Retina (tissue), 1 donor: ENCODE results near the gene PYURF.
A peak's percentile ranks its signal among the peaks of the same experiment; 100 is the strongest.
"Not testable (repeated sequence)": the region's sequence is repeated elsewhere in the genome, so short reads cannot be mapped to it uniquely, and the experiment has no call there.

Experiments used
- DNase-seq: peaks from one replicate; pipeline ENCODE4 v3.0.0-alpha.2; 2016

PYURF gene, protein sequence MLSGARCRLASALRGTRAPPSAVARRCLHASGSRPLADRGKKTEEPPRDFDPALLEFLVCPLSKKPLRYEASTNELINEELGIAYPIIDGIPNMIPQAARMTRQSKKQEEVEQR

DNA sequence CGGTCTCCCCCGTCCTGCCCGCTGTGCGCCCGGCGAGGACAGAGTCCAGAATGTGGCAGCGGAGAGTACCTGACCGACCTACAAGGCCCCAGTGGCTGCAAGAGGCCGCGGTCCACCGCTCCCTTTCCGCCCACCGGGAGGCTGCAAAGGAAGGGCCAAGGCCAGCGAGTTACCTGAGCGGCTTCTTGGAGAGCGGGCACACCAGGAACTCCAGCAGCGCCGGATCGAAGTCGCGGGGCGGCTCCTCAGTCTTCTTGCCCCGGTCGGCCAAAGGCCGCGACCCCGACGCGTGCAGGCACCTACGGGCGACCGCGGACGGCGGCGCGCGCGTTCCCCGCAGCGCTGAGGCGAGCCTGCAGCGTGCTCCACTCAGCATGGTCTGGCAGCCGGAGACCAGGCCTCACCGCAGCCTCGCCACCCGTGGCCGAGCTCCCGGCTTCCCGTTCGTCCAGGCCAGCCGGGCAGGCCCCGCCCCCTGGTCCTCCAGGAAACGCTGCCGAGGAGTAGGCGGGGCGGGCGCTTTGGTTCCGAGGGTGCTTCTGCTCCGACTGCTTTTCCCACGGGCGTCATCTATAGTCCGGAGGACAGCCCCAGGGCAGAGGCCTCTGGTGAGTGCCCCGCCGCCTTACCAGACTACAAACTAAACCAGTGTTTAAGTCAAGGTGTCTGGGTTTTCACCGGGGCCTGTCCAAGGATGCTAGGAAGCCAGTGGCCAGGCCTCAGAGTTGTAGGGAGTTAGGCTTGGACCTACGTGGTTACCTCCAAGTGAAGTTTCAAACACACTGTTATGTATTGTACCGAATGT lies at the start of gene PYURF:
Gene PYURF, minus strand, starts transcription at position 452 of the 805 bp plus-strand sequence. Its CDS starts 76 bp downstream, at position 376.
- DNase-seq: peak; percentile 97

DNA sequence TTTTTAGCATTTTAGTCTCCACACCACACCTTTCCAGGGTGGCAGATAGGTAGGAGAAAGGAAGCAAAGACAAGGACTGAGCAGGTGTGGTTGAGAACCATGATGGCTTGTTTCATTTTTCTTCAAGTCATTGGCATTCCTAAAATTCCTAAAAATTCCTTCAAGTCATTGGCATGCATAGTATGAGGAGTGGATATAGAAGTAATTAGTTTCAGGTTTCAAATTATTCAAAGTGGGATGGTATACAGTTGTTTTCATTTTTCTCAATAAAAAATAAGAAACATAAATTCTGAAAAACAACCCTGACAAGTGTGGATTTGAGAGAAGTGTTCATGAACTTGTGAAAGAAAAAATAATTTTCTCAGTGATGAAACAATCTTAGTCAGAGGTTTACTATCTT lies 46.4 kb upstream of the PYURF start:
- DNase-seq: no peak

DNA sequence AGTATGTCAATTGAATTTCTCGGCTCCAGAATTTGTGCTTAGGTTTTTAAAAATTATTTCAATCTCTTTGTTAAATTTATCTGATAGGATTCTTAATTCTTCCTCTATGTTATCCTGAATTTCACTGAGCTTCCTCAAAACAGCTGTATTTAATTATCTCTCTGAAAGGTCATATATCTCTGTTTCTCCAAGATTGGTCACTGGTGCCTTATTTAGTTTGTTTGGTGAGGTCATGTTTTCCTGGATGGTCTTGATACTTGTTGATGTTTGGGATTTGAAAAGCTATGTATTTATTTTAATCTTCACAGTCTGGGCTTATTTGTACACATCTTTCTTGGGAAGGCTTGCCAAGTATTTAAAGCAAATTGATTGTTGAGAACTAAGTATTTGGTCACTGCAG lies 44.0 kb upstream of the PYURF start:
- DNase-seq: no peak

DNA sequence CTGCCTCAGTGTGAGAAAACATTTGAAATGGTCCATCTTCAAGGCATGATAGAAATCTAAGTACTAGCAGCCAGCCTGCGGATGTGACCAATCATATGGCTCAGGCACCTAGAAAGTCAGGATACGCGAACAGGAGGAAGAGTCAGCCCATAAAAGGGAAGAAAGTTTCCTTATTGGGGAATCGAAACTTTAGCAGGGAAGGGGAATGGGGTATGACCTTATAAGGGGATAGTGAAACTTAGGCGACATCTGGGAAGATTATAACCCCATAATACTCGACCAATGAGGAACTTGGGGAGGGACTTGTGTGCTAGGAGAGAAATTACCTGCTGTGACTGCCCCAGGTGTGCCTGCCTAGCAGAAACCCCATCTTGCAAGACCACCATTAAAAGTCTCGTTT lies 26.2 kb upstream of the PYURF start:
- no peak for DNase-seq

DNA sequence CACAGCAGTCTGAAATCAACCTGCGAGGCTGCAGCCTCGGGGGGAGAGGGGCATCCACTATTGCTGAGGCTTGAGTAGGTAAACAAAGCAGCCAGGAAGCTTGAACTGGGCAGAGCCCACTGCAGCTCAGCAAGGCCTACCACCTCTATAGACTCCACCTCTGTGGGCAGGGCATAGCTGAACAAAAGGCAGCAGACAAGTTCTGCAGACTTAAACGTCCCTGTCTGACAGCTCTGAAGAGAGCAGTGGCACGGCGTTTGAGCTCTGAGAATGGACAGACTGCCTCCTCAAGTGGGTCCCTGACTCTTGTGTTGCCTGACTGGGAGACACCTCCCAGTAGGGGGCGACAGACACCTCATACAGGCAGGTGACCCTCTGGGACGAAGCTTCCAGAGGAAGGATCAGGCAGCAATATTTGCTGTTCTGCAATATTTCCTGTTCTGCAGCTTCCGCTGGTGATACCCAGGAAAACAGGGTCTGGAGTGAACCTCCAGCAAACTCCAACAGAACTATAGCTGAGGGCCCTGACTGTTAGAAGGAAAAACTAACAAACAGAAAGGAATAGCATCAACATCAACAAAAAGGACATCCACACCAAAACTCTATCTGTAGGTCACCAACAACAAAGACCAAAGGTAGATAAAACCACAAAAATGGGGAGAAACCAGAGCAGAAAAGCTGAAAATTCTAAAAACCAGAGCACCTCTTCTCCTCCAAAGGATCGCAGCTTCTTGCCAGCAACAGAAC lies 15.9 kb upstream of the PYURF start:
- DNase-seq: not testable (repeated sequence)

DNA sequence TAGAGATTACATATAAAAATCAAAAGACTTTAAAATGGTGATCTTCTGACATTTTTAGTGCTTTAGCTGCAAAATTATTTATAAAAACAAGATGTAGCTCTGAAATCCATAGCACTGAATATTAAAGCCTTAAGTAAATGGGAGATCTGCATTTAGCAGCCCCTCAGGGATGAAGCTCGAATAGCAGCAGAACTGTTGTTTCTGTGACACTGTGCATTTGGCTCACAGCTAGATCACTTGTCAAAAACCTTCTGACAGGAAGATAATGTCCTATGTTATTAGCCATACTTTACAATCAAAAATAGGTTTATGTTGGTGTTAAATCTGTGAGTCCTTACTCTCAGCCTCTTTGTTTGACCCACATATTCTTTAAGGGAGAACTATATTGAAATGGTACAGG lies 14.1 kb upstream of the PYURF start:
- DNase-seq: no peak

DNA sequence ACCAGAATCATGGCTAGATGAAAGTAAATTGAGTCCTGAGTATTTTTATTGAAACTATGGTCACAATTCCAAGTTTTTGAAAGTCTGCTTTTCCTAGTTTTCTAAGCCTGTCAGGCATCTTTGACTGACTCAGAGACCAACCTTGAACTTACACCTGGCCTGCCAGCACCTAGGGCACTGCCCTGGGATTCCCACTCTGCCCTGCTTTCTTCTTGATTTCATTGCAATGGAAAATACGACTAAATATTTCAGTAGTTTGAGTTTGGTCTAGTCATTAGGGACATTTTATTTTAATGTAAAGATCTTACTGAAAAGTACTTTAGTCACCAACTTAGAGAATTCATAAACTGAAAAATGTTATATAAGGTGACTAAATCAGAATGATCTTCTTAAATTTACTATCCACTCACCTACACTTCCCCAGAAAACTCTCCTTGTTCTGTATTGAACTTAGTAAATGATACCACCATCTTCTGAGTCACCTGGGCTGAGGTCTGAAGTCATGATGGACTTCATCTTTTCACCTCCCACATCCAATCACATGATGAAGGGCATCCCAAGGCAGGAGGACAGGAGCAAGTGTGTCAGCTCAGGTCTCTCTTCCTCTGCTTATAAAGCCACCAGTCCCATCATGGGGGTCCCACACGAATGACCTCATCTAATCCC lies 11.6 kb upstream of the PYURF start:
- no peak for DNase-seq

DNA sequence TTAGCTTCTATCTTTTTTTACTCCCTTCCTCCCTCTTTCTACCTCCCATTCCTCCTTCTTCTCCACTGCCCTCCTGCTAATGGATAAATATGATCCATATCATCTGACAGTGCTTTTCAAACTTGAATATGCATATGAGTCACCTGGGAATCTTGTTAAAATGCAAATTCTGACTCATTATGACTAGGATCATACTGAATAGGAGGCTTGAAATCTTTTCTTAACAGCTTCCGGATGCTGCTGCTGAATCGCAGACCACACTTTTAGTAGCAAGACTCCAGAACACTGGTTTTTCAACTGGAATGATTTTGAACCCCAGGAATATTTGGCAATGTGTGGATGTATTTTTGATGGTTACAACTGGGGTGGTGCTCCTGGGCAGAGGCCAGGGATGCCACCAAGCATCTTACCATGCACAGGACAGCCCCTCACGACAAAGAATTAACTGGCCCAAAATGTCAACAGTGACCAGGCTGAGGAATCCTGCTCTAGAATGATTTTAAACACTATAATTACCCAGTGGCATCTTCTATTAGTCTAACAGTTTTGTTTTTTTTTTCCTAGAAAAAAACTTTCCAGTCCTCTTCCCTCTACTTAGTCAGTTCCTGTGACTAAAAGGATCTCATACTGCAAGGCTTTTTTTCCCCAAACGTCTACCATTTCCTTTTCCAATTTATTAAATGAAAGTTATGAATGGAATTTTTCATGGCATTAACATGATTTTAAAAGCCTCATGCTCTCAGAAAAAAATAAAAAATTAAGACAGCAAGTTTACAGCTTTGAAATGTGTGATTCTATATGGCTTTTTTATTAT lies 10.6 kb upstream of the PYURF start:
- DNase-seq: no peak

DNA sequence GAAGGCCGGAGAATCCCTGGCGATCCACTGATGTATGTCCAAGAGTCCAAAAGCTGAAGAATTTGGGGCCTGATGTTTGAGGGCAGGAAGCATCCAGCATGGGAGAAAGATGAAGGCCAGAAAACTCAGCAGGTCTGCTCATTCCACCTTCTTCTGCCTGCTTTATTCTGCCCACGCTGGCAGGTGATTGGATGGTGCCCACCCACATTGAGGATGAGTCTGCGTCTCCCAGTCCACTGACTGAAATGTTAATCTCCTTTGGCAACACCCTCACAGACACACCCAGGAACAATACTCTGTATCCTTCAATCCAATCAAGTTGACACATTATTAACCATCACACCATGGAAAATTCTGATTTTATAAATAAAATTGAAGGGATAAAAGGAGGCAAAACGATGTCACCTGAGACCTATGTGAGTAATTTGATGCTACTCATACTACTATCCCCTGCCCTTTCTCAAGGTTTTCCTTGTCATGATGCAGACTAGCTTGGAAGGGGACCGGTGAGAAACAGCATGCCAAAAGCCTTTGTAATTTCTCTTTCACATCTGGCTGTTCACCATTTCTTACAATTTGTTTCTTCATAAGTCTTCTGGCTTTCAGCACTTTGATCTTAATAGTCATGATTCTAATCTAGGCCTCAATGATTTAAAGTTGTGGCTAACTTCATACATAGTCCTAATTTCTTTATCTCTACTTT lies 9.7 kb upstream of the PYURF start:
- no peak for DNase-seq

DNA sequence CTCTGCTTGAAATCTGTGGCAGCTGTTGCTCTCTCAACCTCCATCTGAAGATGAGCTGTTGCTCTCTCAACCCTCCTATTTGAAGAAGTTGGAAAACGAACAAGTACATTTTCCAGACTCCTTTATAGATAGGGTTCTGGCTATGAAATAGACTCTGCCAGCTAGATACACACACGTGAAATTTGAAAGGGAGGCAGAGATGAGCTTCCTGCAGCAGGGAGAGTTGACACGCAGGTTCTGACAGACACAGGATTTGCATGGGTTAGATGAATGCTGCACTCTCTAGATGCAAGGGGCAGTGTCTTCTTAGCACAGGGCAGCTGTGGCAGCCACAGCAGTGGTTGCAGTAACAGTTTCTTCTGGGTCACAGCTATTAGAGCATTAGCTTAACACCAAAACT lies 8.0 kb upstream of the PYURF start:
- no peak for DNase-seq

DNA sequence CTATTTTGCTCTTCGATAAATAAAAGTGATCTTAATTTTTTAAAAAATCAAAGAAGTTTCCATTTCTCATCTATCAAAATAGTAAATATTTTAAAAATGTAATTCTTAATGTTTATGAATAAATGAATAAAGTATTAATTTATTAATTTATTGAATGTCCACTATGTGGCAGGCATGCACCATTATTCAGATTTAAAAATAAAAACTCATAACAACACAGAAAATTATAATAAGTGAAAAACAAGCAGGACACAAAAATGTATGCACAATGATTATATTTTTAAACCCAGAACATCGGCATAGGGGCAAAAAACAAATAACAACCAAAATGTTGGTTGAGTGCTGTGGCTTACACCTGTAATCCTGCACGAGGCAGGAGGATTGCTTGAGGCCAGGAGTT lies 5.3 kb upstream of the PYURF start:
- DNase-seq: no peak

DNA sequence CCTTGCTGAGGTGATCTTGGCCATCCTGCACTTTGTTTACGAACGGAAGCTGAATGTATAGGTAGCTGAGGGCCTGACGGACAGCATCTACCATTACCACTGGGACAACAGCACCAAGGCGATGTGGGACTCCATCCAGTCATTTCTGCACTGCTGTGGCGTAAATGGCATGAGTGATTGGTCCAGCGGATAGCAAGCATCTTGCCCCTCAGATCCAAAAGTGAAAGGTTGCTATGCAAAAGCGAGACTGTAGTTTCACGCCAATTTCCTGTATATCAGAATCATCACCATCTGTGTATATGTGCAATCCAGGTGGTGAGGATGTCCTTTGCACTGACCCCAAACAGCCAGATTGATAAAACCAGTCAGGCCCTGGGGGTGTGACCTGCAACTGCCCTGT lies 4.2 kb upstream of the PYURF start:
- DNase-seq: no peak

DNA sequence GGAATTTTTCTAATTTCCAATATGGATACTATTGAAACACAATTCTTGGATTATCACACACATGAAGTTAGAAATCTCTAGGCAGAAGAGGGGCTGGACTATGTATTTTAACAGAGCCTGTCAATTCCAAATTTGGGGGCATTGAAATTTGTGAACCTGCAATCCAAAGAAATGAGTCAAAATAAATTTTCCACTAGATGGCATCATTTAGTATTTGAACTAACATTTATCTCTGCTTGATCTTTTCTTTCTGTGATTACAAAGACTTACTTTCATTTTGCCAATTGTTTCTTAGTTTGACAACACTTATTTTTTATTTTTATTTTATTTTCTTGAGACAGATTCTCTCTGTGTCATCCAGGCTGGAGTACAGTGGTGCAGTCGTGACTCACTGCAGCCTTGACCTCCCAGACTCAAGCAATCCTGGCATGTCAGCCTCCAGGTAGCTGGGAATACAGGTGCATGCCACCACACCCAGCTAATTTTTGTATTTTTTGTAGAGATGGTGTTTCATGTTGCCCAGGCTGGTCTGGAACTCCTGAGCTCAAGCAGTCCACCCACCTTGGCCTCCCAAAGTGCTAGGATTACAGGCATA lies 2.7 kb upstream of the PYURF start:
- no peak for DNase-seq

DNA sequence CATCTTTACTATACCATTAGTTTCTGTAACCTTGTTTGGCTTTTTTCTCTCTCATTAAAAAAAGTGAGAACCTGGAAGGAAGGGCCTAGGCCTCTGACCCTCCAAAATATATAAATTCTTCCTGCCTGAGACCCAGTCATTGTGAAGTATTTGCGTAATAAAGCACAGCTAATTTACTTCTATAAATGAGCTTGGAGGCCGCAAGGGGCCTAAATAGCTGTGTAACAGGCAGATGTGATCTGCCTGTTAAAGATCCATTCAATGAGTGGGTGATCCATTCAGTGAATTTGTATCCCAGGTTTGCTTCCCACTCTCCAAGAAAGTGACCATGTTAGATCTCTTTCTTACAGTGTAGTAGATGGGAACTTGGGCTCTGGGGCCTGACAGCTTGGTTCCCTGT lies 595 bp upstream of the PYURF start:
- DNase-seq: no peak

DNA sequence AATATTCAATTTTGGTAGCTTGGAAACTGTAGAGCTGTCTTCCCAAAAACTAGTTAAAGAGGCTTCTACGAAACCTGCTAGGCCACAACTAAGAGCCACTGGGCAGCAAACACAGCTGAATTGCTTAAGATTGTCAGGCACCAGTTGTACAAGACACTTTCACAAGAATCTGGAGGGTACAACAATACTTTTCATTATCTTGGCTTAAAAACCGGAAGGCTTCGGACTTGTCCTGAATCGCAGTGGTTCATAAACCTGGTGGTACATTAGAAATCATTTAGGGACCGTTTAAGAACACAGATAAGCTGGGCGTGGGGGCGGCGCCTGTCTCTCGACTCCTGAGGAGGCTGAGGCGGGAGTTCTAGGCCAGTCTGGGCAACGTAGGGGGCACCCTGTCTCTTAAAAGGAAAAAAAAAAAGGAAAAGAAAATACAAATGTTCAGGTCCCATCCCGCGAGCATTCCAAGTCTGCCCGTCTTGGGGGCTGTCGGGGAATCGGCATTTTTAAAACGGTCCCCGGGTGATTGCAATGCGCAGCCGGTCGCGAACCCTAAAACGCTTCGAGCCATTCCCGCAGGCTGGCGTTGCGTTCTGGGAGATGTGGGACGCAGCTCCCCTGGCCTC lies 763 bp downstream of the PYURF start:
- DNase-seq: peak; percentile 76

DNA sequence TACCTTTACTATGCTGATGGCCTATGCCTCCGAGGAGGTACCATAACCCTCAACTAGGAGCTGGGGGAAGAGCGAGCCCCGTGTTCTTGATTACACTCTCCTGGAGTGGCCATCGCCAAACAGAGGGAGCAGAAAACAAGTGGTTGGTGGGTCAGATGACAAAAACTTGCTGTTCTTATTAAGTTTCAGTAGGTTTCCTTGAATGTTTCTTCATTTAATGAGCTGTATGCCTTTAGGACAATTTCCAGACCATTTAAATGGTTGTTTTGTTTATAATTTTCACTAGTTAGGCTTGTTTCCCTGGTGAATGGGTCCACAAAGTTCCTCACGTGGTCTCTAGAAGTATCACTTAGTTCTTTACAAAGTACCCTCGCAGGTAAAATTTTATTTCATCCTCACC lies 4.7 kb downstream of the PYURF start:
- no peak for DNase-seq

DNA sequence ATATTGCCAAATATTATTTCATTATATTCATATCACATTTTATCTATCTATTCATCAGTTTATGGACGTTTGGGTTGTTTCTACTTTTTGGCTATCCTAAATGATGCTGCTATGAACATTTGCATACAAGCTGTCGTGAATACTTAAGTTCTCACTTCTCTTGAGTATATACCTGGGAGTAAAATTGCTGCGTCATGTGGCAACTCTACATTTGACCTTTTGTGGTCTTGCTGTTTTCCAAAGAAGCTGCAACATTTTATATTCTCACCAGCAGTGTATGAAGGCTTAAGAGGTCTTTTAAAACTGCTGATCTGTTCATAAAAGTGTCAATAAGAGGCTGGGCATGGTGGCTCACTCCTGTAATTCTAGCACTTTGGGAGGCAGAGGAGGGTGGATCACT lies 5.8 kb downstream of the PYURF start:
- DNase-seq: no peak

DNA sequence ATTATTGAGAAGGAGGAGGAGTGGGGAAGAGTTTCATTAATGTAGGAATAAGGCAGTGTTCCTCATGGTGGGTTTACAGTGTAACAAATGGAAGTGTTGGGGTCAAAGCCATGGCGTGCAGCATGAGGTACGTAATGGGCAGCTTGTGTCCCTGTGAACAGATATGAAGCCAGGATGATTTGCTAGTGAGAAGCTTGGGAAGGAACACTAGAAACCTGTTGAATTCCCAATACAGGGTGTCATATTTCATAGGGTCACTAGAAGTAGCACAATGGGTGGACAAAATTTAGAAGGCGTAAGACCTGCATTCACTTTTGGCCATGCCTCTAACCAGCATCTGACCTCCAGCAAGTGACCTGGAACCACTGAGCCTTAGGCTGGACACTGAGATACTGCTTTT lies 6.8 kb downstream of the PYURF start:
- DNase-seq: no peak

DNA sequence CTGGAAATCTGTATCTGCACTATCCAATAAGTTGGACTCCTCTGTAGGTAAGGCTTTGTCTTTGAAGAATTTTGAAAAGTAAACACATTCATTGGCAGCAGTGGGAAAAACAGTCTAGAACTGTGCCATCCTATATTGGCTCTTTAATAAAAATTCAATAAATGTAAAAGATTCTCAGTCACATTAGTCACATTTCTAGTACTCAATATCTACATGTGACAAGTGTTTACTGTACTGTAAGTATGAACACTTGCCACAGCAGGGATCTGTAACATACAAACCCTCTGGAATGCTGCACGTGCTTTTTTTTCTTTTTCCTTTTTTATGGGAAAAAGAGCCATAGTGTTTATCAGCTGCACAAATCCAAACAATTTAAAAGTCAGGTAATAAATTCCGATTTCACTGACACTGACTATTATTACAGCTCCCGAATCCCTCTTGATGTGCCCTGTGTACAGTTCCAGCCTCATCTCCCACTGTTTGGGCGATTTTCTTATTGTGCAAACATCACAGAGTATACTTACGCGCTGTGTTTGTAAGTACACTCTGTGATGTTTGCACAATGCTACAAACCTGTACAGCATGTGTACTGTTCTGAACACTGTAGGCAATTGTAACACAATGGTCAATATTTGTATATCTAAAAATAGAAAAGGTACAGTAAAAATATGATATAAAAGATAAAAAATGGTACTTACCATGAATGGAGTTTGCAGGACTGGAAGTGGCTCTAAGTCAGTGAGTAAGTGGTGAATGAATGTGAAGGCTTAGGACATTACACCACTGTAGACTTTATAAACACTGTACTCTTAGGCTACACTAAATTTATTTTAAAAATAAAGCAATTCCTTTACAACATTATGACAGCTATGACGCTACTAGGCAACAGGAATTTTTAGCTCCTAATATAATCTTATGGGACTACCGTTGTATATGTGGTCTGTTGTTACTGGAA lies 8.7 kb downstream of the PYURF start:
- DNase-seq: no peak

DNA sequence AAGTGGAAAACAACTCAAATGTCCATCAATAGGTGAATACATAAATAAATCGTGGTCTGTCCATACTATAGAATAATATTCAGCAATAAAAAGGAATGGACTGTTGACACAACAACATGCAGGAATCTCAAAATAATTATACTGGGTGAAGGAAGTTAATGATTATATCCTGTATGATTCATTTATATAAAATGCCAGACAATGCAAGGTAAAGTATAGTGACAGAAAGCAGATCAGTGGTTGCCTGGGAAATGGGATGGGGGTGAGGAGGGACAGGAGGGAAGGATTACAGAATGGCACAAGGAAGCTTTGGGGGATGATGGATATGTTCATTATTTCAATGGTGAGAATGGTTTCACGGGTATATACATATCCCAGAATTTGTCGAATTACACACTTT lies 12.3 kb downstream of the PYURF start:
- DNase-seq: no peak
